GM23248 (cell line): ENCODE measurements around the gene GK2.

Experiments used
- EZH2 ChIP-seq: fragments of 200-600 bp; sonication (generic); IDR thresholded peaks from 2 replicates; pipeline ENCODE4 v1.6.1; 2018; ENCODE audit warnings: antibody characterized with exemption, mild to moderate bottlenecking; ENCODE audit not compliant: insufficient read depth, poor library complexity, severe bottlenecking
- EZH2phosphoT487 ChIP-seq: fragments of 200-600 bp; sonication (generic); IDR thresholded peaks from 2 replicates; pipeline ENCODE4 v1.6.1; 2018; ENCODE audit warnings: antibody characterized with exemption, moderate library complexity, mild to moderate bottlenecking, low read depth; ENCODE audit not compliant: insufficient read depth

DNA sequence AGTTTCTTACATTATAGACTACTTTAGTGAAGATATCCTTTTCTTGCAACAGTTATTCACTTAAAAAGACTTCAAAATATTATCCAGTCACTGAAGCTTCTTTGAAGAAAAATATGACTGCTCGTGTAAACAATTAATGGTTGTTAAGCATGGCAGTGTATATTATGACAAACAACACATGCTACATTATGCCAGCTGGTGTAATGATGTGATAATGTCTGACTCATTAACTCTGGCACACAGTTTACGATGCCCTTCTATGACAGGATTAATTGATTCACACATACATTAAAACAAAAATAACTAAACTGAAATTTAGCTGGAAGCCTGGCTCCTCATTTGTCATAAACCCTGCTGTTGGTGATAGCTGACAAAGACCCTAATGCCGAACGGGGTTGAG lies 22.4 kb downstream of the GK2 start:
- TF ChIP-seq EZH2 (no peak), EZH2phosphoT487 (no peak)
